Ammon's horn (tissue), 1 donor: ENCODE results near the gene FAH.
A peak's percentile ranks its signal among the peaks of the same experiment; 100 is the strongest.

Experiments
- DNase-seq: peaks from one replicate; pipeline ENCODE4 v3.0.0-alpha.2; 2016; ENCODE audit warnings: low spot score

Gene FAH

GRCh38 chr15:80173022-80173759 lies 20.4 kb downstream of the FAH start:
- peak; percentile 31 for DNase-seq

- peak; percentile 39 for DNase-seq
Measured at GRCh38 chr15:80174017-80174746, 21.4 kb downstream of the FAH start.

GRCh38 chr15:80175436-80175835 lies 22.6 kb downstream of the FAH start:
- DNase-seq: no peak

GRCh38 chr15:80176443-80176842 lies 23.6 kb downstream of the FAH start:
- DNase-seq: no peak

- DNase-seq: no peak
Measured at GRCh38 chr15:80177156-80177555, 24.4 kb downstream of the FAH start.

GRCh38 chr15:80179025-80179759 lies 26.4 kb downstream of the FAH start:
- no peak for DNase-seq

GRCh38 chr15:80179935-80180334 lies 27.1 kb downstream of the FAH start:
- DNase-seq: no peak

- DNase-seq: no peak
Measured at GRCh38 chr15:80180468-80180867, 27.7 kb downstream of the FAH start.

GRCh38 chr15:80180986-80181385 lies 28.2 kb downstream of the FAH start:
- no peak for DNase-seq

GRCh38 chr15:80182611-80183261 lies 29.9 kb downstream of the FAH start:
- DNase-seq: no peak

GRCh38 chr15:80183306-80183705 lies 30.5 kb downstream of the FAH start:
- DNase-seq: no peak

GRCh38 chr15:80183886-80184285 lies 31.1 kb downstream of the FAH start:
- DNase-seq: peak; percentile 22

GRCh38 chr15:80184554-80184953 lies 31.8 kb downstream of the FAH start:
- no peak for DNase-seq

- DNase-seq: no peak
Measured at GRCh38 chr15:80185152-80185551, 32.4 kb downstream of the FAH start.

- no peak for DNase-seq
Measured at GRCh38 chr15:80186066-80186465, 33.3 kb downstream of the FAH start.

GRCh38 chr15:80186597-80186996 lies 33.8 kb downstream of the FAH start:
- DNase-seq: no peak

GRCh38 chr15:80188251-80188650 lies 35.5 kb downstream of the FAH start:
- no peak for DNase-seq

GRCh38 chr15:80191198-80191597 lies 38.4 kb downstream of the FAH start:
- DNase-seq: no peak

GRCh38 chr15:80191897-80192595 lies 39.2 kb downstream of the FAH start:
- no peak for DNase-seq

GRCh38 chr15:80194186-80194585 lies 41.4 kb downstream of the FAH start:
- no peak for DNase-seq

GRCh38 chr15:80194914-80195313 lies 42.1 kb downstream of the FAH start:
- DNase-seq: no peak

- DNase-seq: no peak
Measured at GRCh38 chr15:80199366-80199765, 46.6 kb downstream of the FAH start.
